Measurements from ENCODE around the gene THSD4. TPM values are rescaled to one million over a fixed set of nuclear protein-coding genes. Genes with fewer than 3 reads are reported as not detected.

The THSD4 gene
- polyA plus RNA-seq, 10 donors = 17.7 to 40.4 (median 25.8) TPM

DNA sequence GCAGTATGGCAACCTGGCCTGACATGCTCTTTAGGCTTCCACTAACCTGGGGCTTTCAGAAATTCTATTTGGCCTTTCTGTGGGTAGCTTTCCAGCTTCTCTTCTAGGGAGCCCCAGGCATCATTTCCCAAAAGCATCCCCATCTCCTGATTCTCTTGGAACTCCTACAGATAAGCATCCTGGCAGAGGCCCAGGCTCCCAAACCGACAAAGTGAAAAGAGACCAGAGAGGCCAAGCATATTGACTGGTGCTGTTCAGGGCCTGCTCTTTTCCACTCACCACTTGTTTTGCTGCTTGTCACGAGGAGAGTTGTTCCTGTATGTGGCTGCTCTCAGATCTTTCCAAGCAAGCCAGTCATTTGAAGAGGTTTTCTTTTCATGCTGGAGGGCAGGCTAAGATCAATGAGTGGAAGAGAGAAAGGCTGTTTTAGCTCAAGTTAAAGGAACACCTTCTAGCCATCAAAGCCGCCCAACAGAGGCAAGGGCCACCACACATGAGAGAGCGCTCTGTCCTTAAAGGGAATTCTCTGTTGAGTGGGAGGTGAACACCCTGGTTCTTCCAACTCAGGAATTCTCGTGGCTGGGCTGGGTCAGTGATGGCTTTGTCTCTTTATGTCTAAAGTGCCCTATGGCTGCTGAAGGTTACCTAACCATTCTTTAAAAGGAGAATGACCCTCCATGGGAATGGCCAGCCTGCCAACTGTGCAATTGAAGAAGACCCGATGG lies 664.0 kb downstream of the THSD4 start:
- no peak for DNase-seq

DNA sequence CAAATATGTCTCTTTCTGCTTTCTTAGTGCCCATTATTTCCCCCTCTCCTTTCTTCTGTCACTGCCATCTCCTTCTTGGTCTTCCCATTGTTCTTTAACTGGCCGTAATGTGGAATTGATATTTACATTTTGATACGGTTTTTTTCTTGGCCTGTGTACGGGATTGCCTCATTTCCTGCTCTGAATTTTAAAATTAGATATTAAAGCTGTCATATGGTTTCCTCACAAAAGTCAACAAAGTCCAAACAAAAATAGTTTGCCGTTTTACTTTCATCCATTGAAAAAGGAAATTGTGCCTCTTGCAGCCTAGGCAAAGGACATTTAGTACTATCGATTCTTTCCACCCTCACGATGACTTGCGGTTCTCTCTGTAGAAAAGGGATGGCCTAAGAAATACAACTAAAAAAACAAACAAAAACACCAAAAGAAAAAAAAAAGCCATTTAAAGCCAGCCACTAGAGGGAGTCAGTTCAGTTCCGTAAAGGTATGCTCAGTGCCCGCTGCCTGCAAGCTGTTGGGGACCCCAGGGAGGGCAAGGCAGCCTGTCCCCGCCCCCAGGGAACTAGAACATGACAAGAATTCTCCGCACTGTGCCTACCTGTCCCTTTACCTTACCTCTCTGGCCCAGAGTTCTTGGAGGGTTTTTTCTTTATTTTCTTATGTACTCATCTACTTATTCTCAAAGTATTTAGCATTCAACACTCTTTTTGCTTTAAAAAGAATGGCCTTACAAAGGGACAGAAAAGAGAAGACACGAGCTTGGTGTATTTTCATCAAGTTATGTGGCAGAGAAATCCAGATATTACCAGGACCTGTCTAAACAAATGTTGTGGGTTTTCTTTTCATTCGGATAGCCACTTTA lies 665.1 kb downstream of the THSD4 start:
- peak in 2 of 3 donors; percentile 36 to 72 for DNase-seq

DNA sequence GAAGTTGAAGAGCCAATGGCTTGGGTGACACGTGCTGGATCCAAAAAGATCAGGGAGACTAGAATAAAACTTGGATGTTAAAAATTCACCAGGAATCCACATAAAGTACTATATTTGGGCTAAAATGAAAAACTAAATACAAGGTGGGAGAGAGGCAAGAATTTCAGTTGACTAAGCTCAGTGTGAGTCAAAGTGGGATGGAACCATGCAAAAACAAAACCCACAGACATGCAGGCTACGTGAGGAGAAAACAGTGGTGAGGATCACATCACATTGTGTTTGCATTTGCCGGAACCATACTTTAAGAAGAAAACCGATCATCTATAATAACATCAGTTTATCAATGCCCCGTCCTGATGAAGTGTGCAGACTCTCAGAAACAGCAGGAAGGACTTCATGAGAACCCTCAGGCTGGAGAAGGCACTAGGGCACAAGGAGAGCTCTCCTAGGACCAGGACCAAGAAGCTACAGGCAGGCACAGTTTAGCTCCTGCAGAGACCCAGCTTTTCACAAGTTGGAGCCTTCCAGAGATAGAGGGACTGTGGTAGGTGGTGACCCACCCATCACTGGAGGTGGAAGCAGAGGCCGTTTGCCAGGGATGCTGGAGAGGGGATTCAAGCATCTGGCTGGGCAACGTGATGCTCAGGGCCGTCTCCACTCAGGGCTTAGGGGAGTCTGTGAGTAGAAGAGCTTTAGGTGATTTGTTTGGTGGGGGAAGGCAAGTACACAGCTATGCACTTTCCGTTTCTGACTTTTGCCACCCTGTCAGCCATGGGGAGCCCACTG lies 666.1 kb downstream of the THSD4 start:
- no peak for DNase-seq

DNA sequence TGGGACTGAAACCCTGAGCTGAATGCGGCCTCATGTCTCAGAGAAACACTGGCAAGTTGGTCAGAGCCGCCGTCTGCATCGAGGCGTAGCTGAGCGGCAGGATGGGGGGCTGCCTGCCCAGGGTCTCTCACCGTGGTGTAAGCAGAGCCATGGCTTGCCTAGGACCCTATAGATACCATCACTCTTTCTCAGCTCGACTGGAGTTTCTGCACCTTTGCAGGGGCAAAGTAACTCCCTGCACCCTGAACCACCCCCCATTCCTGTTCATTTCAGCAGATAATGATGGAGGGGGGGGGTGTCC lies 666.6 kb downstream of the THSD4 start:
- no peak for DNase-seq

DNA sequence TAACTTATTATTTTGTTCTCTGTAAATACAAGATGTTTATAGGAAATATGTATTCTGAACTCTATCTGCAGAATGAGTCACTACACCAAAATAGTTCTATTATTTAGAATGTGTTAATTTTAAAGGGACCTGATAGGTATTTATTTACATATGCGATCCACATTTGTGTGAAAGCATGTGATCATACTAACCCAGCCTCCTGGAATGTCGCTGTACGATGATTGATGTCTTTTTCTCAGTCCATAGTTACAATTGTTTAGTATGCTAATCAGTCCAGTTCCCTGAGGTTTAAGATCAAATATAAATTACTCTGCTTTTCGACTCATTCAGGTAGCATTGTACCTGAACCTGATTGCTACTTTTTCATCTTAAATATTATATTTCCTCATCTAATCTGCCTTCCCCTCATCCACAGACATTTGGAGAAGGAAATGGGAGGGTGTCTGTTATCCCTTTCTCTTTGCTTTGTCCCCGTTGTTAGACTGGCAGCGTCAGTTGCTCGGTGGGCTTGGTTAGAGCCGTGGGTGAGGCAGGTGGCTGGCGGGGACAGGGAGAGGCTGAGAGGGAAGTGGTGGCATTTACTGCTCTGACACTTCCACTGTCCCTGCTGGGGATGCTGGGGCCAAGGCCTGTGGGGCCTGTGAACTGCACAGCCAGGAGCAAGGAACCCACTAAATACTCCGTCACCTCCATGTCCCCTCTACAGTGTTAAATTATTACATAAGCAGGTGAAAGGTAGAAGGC lies 667.3 kb downstream of the THSD4 start:
- DNase-seq = no peak

DNA sequence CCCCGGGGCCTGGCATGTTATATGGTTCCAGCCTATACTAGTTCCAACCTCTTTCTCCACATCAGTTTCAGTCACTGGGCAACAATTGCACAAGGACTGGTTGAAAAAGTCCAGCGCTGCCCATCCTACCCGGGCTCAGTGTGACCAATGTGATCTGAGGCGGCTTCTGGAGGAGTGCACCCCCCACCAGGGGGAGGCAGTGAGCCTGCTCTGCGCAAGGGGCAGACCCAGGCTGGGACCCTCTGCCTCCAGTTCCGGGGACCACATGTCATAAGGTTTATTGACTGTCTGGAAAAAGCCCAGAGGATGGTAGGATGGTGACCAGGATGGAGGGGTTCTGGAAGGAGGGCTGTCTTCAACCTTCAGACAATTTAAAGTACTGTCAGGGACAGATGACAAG lies 669.4 kb downstream of the THSD4 start:
- no peak for DNase-seq

DNA sequence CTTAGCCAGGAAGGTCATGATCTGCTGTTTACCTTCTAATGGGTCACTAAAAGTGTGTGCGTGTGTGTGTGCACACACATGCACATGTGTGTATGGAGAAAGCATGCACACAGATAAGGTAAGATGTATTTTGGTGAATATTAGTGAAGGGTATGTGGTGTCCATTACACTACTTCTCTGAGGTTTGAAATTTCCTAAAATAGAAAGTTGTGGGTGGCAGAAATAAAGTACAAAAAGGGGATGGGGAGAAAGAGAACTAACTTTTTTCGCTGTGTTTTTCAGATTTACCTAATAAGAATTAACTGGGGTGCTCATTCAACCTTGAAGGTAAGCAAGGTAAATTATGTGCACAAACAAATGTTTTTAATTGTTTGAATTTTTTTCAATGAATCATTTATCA lies 670.7 kb downstream of the THSD4 start:
- no peak for DNase-seq

DNA sequence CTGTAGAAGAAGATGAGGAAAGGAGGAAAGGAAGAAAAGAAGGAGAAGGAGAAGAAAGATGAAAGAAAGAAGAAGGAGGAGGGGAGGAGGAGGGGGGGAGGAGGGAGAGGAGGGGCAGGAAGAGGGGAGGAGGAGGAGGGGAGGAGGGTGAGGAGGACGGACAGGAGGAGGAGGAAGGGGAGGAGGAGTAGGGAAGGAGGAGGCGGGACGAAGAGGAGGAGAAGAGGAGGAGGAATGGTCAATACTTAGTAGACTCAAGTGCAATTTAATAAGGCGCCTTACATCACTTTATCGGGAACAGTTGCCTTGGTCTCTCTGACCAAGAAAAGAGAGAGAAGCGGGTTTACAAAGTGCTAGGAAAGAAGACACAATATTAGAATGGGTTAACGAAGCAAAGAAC lies 671.4 kb downstream of the THSD4 start:
- DNase-seq = no peak

DNA sequence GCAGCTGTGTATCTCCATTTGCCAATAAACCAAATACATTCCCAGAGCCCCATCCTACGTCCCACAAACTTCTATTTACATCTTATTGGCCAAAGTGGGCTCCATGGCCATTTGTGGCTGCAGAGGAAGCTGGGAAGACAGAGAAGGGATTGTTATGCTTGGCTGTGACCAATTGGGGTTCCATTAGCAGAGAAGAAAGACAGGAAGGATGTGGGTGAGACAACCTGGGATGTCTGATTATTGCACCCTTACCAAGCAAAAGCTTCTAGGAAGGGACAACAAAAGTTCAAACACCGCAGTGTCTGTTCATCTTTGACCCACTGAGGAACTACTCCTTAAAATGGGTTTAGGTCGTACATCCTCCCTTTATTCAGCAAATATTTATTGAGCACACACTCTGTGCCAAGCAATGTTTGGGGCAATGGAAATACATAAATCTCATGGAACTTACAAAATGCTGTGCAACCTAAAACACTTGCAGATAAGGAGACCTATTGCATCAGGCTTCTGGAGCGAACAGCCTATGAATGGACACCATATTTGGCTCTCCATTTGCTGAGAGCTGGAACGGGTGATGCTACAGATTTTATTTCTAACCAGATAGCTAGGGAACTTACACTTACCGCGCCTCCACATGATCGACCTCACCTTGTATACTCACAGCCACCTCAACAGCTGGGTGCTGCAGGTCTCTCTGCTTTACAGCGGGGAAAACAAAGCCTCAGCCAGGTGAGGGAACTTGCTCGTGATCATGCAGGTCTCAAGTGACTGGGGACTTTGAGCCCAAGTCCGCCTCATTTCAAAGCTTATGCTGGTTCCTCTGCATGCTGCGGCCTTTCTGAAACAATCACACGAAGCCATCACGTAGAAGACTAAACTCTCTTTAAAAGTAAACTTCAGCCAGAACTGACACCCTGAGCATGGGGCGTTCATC lies 673.6 kb downstream of the THSD4 start:
- no peak for DNase-seq

DNA sequence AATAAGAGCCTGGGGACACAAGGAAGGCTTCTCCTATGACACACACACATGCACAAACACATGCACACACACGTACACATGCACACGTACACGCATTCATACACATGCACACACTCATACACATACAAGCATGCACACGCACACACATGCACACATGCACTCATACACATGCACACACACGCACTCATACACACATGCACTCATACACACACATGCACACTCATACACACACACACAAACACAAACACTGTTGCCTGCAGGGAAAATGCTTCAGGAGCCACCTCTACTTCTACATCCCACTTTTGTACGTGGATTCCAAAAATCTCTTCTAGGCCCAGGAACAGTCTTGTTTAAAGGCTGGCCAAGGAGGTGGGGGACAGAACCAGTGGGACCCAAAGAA lies 674.3 kb downstream of the THSD4 start:
- DNase-seq = no peak

DNA sequence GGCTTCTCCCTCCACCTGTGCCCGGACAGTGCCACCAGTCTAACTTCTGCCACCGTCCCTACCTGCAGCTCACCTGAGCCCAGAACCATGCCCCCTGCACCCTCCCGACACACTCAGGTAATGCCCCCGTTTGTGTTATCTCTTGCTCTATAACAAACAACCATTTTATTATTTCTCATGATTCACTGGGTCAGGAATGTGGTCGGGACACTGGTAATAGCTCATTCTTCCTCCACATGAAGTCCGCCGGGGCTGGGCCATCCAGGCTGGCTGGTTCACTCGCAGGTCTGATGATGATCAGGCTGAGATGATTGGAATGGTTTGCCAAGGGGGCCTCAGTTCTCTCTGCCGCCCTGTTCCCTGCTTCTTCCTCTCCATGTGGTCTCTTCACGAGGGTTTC lies 674.8 kb downstream of the THSD4 start:
- DNase-seq = no peak

DNA sequence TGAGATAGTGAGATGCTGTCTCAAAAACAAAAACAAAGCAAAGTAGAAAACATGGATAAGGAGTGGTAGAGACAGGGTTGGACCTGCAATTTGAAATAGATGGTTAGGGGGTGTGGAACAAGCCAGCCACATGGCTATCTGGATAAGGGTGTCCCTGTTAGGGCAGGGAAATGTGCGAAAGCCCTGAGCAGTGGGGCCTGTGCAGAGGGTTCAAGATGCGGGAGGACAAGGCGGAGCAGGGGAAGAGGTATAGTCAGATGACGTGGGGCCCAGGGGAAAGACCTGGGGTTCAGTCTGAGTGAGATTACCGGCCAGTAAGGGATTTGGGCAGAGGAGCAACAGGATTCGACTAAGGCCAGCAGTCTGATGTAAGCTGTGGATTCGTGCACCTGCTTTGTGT lies 676.7 kb downstream of the THSD4 start:
- no peak for DNase-seq

DNA sequence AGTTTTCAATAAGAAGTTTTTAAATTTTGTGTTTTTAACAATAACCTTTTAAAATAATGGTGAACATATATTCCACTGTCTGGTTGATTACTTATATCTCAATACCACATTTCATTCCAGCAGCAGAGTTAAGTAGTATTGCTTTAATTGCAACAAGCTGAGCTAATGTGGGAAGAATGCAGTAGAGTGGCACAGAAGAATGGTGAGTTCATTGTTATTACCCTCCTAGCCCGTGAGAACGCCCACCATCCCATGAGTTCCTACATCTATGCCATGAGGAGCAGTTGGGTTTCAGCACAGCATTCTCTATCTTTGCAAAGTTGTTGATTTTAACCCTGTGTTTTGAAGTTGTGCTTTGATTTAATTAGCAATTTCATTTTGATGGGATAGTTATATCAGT lies 677.2 kb downstream of the THSD4 start:
- no peak for DNase-seq

DNA sequence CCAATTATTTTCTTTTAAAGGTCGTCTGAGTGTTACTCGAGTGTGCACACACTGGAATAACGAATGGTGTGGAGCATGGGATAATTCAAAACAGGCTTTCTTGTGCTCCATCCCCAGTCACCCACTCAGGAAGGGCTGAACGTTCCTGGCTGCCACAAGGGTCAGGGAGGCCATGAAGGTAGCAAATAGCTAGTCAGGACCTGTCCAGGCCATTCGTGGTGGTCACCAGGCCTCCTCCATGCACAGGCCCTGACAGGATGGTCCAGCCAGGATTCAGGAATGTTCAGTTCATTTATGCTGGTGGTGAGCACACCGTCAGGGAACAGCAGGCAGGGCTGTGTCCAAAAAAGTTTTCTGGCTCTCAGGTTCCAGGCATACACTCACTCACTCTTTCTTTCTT lies 683.4 kb downstream of the THSD4 start:
- DNase-seq = no peak

DNA sequence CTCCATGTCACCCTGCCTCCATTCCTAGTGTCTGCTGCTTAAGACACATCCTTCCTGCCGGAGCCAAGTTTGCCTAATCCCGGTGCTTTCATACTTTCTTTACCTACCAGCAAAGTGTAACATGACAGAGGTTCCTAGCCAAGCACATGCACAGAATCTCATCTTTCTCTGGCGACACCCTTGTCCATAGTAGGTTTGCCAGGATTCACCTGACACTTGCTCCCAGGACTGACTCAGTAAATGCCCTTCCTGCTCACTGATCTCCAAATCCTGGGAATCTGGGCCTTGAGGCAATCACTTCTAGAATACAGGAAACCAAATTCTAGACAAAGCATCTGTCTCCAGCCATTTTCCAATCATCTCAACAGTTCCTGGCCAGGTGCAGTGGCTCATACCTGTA lies 684.9 kb downstream of the THSD4 start:
- no peak for DNase-seq

DNA sequence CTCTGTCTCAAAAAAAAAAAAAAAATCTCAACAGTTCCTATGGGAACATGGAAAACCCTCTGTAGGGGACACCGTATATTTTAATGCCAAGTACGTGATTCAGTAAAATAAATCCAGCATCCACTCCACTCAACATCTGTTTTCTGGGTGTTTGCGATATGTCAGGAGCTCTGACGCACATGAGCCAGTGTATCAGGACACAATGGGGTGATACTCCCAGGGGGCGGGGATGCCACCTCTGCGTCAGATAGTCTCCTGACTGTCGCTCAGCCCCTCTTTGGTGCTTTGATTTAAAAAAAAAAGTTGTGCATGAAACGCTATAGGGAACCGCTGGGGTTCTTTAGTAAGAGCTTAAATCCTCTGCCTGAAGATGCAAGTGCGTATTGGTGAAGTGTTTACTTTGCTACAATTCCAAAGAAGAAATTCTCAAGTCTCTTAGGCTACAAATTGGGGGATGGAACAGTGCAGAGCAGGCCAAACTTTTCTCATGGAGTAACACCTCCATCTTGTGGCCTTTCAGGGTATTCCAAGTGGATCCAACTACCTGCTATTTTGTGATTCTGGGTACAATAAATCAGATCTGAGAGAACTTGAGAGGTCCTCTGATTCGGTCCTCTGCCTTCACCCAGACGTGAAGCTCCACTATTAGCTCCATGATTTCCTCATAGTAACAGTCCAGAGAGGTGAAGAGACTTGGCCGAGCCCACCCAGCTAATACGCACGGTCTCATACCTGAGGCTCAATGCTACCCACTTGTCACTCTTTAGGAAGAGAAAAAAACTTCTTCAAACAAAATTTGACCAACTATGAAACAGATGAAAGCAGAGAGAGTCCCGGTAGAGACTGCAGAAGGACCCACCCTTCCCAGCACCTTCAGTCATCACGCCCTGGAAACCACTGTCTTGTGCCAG lies 685.8 kb downstream of the THSD4 start:
- DNase-seq = peak; percentile 69 to 87 (median 80)

DNA sequence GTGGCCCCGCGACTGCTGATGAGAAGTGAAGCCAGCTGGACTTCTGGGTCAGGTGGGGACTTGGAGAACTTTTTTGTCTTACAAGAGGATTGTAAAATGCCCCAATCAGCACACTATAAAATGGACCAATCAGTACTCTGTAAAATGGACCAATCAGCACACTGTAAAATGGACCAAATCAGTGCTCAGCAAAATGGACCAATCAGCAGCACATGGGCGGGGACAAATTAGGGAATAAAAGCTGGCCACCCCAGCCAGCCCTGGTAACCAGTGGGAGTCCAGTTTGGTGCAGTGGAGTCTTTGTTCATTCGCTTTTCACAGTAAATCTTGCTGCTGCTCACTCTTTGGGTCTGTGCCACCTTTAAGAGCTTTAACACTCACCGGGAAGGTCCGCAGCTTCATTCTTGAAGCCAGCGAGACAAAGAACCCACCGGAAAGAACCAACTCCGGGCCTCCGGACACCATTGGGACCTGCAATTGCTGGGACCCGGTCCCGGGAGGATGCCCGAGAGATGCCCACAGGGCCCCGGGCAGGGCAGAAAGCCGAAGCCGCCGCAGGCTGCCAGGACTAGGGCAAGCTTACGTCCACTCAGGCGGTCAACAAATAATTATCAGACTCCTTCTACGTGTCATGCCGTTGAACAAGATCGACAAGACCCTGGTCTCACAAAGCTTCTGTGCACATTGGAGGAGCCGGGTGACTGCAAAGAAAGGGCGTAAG lies 686.8 kb downstream of the THSD4 start:
- DNase-seq = no peak

DNA sequence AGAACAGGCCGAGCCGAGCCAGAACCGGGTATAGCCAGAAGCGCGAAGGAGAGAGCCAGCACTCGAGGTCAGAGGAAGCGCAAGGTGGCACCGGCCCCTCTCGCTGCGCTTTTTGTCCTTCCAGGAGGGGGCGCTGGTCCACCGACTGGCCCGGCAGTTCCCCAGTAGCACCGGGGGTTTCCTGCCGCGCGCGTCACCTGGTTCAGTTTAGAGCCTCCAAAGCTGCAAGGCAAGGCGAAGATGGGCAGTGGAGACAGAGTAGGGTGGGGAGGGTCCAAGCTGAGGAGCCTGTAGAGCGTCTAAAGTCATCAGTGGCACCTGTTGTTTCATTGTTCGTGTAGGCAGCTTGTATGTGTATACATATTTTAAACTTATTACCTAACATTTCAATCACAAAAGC lies 687.5 kb downstream of the THSD4 start:
- no peak for DNase-seq

DNA sequence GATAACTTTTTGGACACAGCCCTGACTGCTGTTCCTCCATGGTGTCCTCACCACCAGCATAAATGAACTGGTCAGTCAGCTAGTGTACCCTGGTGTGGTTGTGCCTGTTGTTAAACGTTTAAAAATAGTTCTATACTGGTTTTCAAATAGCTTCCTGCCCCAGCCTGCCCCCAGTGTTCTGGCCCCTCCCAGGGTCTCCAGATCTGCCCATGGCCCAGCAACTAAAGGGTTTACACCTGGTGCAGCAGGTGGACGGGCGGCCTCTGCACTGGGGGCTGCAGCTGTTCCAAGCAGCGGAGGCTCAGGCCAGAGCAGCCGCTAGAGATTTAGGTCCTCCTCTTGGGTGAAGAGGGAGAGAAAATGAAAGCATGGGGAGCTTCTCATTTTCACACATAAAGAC lies 689.0 kb downstream of the THSD4 start:
- peak in 1 of 3 donors; percentile 31 for DNase-seq
